T-helper 2 cell treated with Interferon-gamma antibody and Interleukin-4, amounts not matched to agents 100 ng/mL and 5 ng/mL, for 36 hours (primary cell): ENCODE results near the gene TNK2. TPM values are rescaled to one million over a fixed set of nuclear protein-coding genes. Genes with fewer than 3 reads are reported as not detected.

ENCODE experiments used
- intact Hi-C: fragments of 100-400 bp; cut with micrococcal nuclease; formaldehyde crosslinking; loops from one replicate; pipeline ENCODE4 v1.15.1; 2023
- total RNA-seq: library from RNA; stranded (reverse); gene quantifications from 2 replicates; pipeline ENCODE4 v1.2.3, GENCODE V29; 2022

The TNK2 gene
- total RNA-seq, 1 donor from 2014 or later: 126 TPM

DNA sequence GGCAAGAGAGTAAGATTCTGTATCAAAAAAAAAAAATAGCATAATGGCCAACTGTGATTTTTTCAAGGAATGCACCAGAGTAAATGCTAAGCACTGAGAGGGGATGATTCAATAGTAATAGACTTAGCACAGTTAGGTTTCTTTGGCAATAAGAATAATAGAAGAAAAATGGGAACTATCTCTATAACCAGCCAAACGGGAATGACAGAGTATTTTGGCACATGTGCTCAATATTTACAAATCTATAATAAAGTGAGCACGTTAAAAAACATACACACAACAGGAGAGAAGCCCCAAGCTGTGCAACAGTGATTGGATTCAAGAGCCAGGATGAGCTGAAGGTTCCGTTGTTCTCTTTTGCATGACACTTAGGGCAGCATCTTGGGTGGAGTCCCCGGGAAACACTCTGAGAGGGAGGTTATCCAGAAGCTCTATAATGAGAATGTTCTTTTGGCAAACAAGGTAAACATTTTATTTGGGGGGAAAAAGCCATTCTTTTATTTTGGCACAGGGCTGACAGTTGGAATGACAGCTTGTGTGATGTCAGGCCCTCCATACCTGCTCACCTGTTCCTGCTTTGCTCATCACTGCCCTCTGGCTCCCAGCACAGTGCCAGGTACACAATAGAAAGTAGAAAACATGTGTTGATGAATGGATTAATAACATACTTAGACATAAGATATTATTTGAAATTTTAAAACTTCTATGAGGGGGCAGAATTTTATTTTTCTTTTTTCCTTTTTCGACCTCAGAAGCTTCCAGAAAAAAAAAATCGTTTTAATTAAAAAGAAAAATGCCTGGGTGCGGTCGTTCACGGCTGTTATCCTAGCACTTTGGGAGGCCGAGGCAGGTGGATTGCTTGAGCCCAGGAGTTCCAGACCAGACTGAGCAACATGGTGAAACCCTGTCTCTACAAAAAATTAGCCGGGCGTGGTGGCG lies 52.6 kb downstream of the TNK2 start:
- intact Hi-C loops: loop anchor here (10.0 kb wide), 2 partner anchors 111 to 201 kb away; no protein-coding TSS in a partner anchor

DNA sequence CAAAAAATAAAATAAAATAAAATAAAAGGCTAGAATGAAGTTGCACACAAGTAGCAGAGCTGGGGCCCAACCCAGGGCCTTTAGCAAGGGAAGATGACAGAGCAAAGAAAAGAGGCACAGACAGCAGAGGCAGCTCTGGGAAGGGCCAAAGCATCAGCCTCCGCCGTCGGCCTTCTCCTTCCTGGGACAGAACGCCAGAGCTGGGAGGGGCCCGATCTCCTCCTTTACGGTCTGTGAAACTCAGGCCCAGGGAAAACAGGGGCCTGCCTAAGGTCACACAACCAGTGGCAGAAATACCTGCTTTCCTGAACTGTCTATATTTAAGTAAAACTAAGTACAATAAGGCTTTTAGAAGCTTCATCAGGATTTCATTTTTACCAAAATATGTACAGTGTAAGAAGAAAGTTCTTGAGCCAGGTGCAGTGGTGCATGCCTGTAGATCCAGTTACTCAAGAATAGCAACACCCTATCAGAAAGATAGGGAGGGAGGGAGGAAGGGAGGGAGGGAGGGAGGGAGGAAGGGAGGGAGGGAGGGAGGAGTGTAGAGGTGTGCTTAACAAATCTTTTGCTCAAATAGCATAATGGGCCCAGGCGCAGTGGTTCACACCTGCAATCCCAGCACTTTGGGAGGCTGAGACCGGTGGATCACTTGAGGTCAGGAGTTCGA lies 53.6 kb downstream of the TNK2 start:
- intact Hi-C loops: loop anchor here (10.0 kb wide), 2 partner anchors 110 to 200 kb away; no protein-coding TSS in a partner anchor

DNA sequence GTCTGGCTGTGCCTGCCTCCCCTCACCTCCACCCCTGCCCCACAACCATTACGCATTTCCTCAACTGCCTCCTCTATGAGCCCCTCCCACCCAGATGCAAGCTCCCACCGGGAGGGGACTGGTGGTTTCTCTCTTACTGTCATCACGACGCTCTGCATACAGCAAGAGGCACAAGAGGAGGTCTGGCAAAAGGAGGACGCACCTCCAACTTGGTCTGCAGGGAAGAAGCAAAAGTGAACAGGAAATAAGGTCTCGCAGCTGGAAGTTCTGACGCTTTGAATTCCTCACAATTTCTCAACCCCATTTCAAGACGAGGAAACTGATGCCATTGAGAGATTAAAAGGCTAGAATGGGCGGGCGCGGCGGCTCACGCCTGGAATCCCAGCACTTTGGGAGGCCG lies 54.4 kb downstream of the TNK2 start:
- intact Hi-C loops: loop anchor here (10.0 kb wide), 2 partner anchors 109 to 199 kb away; no protein-coding TSS in a partner anchor

DNA sequence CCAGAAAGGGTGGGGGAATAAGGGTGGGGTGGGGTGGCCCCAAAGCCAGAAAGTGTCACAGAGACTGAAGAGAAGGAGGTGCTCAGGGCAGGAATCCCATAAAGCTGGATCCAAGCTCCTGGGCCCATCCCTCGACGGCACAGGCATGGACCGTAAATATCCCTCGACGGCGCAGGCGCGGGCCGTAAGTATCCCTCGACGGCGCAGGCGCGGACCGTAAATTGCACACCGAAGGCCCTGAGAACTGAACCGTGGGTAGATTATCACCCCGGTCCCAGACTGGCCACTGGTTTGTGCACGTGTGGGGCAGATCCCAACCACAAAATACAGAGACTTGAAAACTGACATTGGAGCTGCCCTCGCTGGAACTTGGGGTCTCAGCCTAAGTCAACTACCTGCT lies 55.3 kb downstream of the TNK2 start:
- intact Hi-C loops: loop anchor here (10.0 kb wide), 2 partner anchors 108 to 198 kb away; no protein-coding TSS in a partner anchor

DNA sequence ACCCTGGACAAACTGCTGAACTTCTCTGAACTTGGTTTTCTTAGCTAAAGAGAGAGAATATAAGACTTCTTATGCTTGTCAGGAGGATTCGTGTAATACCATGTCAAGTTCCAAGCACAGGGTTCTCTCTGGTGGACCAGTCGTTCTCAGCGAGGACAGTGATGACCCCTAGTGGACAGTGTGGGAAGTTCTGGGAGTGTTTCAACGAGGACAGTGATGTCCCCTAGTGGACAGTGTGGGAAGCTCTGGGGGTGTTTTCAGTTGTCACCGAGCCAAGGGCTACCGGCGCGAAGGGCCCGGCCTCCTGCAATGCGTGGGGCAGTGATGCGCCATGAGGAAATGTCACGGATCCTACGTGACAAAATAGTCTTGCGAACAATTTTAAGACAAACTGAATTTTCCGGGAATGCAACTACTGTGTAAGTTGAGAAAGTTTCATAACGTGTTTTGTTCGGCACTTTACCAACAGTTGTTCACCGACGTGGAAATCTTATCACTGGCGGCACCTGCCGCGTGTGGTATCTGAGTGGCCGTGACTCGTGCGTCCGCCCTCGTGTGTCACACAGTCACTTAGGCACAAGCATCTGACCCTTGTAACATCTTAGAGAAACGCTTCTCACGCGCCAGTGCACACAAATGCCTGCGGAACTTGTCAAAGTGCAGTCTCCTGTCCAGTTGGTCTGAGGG lies 57.4 kb downstream of the TNK2 start:
- intact Hi-C loops: loop anchor here (1.0 to 10.0 kb wide), 5 partner anchors 106 to 580 kb away; partner anchors contain the start of gene XXYLT1

DNA sequence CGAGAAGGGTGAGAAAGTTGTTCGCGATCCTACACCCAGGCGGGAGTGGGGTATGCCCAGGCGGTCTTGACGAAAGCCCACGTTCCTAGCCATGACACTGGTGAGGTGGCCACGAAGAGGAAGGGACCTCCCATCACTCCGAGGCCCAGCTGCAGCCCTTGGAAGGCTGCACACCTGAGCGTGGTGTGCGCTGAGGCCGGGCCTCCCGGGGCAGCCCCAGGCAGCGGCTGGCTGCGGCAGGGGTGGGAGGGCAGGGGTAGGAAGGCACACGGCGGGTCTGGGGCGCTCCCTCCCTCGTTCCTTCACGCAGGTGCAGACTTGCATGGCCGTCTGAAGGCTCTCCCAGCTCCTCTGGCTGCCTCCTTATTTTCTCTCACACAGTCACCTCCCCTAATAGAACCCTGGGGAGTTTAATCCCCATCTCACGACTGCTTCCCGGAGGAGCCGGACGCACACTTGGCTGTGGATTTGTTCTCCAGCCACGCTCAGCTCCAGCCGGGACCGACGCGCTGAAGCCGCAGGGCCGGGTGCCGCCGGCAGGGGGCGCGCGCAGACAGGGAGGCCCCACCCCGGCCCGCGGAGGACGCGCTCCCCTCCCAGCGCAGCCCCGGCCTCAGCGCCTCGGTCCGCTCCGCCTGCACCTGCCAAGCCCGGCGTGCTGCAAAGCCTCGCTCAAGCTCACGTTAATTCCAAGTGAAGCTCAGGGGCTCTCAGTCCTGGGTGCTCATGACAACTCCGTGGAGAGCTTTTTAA lies 58.9 kb downstream of the TNK2 start:
- intact Hi-C loops: loop anchor here (2.0 to 10.0 kb wide), 4 partner anchors 105 to 579 kb away; partner anchors contain the start of gene XXYLT1

DNA sequence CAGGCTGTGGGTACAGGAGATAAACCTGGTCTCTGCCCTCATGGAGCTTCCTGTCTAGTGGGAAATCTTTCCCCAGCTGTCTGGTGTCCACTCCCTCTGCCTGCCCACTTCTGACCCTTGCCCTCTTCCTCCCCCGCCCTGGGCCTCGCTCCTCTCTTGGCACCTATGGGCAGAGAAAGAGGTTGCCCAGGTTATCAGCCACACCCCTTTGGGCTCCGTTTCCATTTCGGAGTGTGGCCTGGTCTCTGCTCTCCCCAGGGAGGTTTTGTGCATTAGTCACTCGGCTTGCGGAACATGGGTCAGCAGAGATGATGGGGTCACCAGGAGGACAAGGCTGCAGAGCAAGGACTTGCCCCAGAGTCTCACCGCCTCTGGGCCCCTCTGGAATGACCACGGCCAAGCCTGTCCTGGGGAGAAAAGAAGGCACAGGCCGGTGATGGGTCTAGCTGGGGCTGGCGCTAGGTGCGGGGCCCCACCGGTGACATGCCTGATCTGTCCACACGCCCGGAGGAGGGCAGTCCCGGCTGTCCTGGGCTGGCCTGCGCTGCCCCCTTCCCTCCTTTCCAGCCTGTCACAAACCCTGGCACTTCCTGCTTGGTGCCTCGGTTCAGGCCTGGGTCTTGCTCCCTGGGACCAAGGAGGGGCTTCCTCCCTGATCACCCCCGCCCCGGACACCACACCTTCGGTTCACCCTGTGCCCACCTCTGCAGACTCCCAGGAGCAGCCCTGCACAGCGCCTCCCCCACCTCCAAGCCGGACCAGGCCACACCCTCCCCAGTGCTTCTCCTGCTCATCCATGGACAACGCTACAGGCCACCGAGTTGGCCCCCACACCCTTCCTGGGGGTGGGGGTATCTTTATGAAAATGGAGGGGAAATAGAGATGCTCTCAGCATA lies 61.0 kb downstream of the TNK2 start:
- intact Hi-C loops: no loop called here

DNA sequence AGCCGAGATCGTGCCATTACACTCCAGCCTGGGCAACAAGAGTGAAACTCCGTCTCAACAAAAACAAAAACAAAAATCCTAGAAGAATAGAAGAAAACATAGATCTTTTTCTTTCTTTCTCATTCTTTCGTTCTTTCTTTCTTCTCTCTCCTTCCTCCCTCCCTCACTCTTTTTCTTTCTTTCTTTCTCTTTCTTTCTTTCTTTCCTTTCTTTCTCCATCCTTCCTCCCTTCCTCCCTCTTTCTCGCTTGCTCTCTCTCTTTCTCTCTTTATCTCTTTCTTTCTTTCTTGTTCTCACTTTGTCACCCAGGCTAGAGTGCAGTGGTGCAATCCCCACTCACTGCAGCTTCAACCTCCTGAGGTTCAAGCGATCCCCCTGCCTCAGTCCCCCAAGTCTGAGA lies 62.9 kb downstream of the TNK2 start:
- intact Hi-C loops: no loop called here

DNA sequence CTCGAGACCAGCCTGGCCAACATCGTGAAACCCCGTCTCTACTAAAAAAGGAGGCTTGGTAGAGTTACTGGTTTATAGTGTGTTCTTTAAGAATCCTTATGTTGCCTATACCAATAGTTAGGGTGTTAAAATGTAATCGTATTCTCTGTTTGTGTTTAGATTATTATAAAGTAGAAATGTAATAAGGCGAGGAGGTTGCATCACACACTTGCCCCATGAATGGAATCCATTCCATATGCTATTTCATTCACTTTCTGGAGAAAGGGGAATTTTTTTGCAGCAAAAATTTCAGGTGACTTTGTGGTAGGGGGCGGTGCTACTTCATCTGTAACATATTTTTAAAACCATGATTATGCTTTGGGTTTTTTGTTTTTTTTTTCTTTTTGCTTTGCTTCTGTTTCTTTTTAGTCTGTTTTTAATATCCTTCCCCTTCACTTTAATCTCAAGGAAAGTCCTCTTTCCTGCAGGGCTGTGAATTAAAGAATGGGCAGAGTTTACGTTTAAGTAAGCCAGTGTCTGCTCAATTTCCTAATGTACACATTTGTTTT lies 63.6 kb downstream of the TNK2 start:
- intact Hi-C loops: no loop called here

DNA sequence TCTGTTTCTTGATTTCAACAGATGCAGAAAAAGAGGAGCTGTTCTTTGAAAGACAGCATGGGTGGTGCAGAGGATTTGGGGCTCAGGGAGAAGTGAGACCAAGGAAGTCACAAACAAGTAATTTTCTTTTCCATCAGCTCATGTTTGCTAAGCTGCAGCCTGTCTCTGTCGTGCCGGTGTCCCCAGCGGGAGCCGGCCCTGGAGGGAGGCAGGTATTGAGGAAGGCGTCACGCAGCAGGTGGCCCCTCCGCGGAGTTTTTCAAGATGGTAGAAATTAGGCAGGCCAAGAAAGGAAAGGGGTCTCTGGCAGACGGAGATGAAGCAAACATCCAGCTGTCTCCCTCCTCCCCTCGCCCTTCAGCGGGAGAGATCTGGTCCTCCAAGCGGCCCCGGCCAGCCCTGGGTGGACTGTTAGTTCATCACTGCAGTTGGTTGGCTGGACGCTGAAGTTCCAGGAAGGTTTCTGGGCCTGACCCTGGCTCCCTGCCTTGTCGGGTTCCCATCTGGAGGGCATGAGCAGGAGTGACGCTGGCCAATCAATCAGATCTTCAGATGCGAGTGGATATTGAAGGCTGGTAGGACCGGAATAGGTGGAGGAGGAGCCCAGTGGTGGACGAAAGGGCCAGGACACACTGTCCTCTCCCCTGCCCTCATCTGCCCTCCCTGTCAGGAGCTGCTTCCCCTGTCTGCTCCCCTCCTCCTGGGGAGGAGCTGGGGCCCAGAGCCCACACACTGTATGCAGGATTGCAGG lies 68.9 kb downstream of the TNK2 start:
- intact Hi-C loops: no loop called here

DNA sequence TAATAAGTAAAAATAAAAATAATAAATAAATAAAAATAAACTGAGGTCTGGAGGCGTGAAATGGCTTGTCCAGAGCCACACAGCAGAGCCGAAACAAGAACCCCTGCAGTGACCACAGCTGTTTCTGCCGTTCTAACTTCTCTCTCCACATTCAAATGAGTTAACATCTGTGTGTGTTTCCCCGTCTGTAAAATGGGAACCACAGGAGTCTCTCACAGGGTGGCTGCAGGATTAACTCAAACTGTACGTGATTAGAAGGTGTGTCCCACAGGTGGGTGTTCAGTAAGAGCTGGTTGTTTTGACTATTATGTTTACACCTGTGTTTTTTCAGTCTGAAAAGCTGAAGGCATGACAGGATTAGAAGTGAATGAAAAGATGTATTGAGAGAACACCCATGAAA lies 69.6 kb downstream of the TNK2 start:
- intact Hi-C loops: no loop called here

DNA sequence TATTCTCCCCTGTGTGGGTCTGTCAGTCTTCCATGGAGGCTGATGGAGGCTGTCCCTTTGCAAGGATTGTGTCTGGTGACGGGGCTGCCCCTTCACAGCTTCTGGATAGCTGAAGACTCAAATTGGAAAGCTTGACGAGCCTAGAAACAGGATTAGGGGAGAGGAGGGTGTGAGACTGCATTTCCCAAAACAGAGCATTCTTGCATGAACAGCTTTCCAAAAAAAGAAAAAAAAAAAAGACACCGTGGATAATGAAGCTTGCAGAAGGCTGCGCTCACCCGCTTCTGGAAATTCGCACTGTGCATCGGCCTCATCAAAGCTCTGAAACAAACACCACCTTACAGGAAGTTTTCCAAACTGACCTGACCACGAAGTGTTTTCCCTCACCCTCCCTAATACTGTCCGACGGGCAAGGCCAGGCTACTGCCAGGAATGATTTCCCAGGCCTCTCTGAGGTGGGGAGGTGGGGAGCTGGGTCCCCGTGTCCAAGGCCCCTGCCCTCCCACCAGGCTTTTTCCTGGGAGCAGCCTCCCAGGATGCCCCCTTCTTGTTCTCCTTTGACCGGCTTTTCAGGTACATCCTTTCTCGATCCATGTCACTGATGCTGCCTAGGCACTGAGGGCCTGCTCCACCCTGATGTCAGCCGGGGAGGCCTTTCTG lies 71.7 kb downstream of the TNK2 start:
- intact Hi-C loops: no loop called here

DNA sequence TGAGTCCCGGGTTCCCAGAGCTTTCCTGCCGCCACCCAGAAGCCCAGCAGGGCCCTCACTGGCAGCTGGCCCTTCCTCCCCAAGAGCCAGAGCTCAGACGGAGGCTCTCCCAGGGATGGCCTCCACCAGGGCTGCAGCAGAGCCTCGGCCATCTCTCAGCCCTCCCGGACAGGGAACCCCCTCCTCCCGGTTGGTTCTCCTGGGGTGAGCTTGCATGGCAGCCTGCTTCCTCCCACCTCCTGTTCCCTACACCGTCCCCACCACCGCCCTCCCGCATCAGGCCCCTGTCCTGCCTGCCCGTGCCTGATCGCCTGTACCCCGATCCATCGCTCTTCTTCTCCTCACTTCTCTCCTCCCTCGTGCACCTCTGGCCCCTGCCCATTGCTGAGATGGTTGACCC lies 72.6 kb downstream of the TNK2 start:
- intact Hi-C loops: no loop called here

DNA sequence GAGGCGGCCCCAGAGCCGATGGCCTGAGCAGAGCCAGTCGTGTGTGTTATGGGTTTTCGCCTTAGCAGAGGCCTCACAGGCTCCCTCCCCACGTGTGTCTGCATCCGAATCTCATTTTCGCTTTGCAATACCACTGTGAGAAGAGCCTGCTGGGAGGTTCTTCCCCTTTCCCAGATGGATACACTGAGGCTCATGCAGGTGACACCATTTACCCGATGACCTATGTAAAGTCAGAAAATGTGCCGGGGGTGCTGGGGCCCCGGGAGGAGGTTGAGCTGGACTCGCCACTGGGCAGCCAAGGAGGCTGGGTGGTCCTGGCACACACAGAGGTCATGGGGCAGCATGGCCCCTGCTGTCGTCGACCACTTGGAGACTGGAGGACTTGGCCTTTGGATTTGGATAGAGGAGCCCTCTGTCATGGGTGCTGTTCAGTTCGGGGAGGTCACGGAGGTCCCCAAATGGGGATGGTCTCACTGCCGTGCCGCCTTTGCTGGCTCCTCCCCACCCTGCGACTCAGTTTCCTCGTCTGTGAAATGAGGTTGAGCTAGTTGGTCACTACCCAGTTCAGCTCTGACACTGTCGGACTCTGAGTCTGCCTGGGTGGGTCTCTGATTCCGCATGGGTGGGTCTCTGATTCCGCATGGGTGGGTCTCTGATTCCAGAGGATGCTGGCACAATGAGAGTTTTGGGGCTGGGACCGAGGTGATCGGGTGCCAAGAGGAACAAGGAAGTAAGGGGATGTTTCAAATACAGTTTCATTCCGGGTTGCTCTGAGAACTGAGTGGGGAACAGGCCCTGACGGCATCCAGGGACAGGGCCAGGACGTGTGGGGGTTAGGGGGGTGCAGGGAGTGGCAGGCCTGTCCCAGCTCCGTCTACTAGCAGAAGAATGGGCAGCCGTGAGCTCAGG lies 73.4 kb downstream of the TNK2 start:
- intact Hi-C loops: no loop called here

DNA sequence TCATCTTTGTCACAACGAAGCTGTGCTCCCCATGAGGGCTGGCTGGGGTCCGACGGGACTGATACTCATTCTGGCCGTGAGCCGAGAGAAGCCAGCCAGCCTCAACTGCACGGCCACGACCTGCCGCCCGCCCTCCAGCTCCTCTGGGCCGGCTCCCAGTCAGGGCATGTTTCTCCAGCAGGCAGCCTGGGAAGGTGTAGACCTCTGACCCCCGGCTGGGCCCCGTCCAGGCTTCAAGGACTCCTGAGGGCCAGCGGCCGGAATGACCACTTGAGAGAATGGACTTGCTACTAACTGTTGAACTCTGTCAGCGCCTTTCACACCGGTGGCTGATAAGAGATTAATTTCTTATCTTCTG lies 78.5 kb downstream of the TNK2 start:
- intact Hi-C loops: no loop called here

DNA sequence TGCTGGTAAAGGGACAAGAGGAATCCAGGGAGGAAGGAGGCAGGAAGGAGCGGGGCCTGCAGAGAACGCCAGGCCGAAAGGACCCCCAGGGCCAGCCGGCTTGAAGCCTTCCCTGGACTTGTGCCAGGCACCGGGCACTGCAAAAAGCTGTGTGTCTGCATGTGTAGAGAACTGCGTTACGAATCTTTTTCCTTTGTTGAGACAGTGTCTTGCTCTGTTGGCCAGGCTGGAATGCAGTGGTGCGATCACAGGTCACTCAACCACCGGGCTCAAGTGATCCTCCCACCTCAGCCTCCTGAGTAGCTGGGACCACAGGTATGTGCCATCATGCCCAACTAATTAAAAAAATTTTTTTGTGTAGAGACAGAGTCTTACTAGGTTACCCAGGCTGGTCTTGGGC lies 79.6 kb downstream of the TNK2 start:
- intact Hi-C loops: no loop called here
